ENCODE data around the gene PEAR1.

- no peak for TF ChIP-seq CTCF (IDR thresholded peaks at IDR 0.05; ENCODE audit: low read depth, low read length)
- TF ChIP-seq POLR2A (IDR thresholded peaks at IDR 0.05; ENCODE audit: extremely low read depth, insufficient read length) = no peak
These were observed 37.2 kb upstream of the PEAR1 start for GRCh38 chr1:156856282-156856785.

All from NB4 (cell line).